ENCODE results near the gene PPP1R3E. TPM values are rescaled to one million over a fixed set of nuclear protein-coding genes. Genes with fewer than 3 reads are reported as not detected.
A peak's percentile ranks its signal among the peaks of the same experiment; 100 is the strongest.

The PPP1R3E gene
- total and polyA plus RNA-seq, 2 of the 13 experiments (the other 11 are each of a cell fraction or from before 2014, with no cell fraction given): 16.5 to 26.5 TPM

- TF ChIP-seq ZSCAN5A (CRISPR knock-in tag; IDR thresholded peaks at IDR 0.05; ENCODE audit: borderline replicate concordance) (peak; percentile 92; the same call in 1 of the 2 replicates), ZNF687 (CRISPR knock-in tag; IDR thresholded peaks at IDR 0.05) (peak; percentile 99), ZBTB49 (CRISPR knock-in tag; IDR thresholded peaks at IDR 0.05; ENCODE audit: borderline replicate concordance) (0 out of 2 replicates have a peak, but pooled peaks have one; percentile 42), HOMEZ (CRISPR knock-in tag; IDR thresholded peaks at IDR 0.05; ENCODE audit: low read depth) (peak; percentile 80; the same call in 1 of the 2 replicates), CREM (IDR thresholded peaks at IDR 0.05) (peak; percentile 100), CREM (CRISPR knock-in tag; IDR thresholded peaks at IDR 0.05) (peak; percentile 90), YEATS2 (CRISPR knock-in tag; IDR thresholded peaks at IDR 0.05; ENCODE audit: borderline replicate concordance) (peak; percentile 93), TGIF2 (CRISPR knock-in tag; IDR thresholded peaks at IDR 0.05) (peak; percentile 56; the same call in 1 of the 2 replicates), MIER3 (CRISPR knock-in tag; IDR thresholded peaks at IDR 0.05; ENCODE audit: borderline replicate concordance) (peak; percentile 97), ZNF720 (CRISPR knock-in tag; IDR thresholded peaks at IDR 0.05) (peak; percentile 28; the same call in 1 of the 2 replicates), ZNF770 (CRISPR knock-in tag; IDR thresholded peaks at IDR 0.05) (no peak), FOSL2 (CRISPR knock-in tag; IDR thresholded peaks at IDR 0.05) (peak; percentile 68), CSRNP2 (CRISPR knock-in tag; conservative IDR thresholded peaks at IDR 0.05; ENCODE audit: low read depth) (no peak)
Observed at GRCh38 chr14:23306412-23307145, 3.9 kb upstream of the PPP1R3E start, which contains the start of gene BCL2L2 (continued).
